ENCODE data around the gene TSGA10IP.

The TSGA10IP gene

GRCh38 chr11:65915821-65916251 lies 29.4 kb upstream of the TSGA10IP start:
- TF ChIP-seq, protein P1, sequence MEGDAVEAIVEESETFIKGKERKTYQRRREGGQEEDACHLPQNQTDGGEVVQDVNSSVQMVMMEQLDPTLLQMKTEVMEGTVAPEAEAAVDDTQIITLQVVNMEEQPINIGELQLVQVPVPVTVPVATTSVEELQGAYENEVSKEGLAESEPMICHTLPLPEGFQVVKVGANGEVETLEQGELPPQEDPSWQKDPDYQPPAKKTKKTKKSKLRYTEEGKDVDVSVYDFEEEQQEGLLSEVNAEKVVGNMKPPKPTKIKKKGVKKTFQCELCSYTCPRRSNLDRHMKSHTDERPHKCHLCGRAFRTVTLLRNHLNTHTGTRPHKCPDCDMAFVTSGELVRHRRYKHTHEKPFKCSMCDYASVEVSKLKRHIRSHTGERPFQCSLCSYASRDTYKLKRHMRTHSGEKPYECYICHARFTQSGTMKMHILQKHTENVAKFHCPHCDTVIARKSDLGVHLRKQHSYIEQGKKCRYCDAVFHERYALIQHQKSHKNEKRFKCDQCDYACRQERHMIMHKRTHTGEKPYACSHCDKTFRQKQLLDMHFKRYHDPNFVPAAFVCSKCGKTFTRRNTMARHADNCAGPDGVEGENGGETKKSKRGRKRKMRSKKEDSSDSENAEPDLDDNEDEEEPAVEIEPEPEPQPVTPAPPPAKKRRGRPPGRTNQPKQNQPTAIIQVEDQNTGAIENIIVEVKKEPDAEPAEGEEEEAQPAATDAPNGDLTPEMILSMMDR (IDR thresholded peaks at IDR 0.05; ENCODE audit: unreplicated experiment in 3 of 3), result no peak
- no peaks in the 10 kb centered on the region for H3K9me3 Mint-ChIP-seq

DNA sequence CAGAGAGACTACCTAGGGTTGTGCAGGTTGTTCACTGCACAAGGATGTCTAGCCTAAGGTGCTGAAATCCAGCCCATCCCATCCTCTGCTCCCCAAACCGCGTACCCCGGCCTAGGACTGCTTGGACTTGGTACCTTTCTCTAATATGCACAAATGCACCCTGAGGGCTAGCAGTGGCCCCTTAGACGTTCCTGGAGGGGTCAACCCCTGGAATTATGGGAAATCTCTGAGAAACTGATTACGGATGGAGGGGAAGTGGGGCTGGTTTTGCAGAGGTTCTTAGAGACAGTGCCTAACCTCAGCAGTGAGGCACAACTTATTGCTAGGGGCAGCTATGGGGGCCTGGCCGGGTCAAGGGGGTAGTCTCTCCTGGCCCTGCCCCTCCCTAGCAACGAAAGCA lies 28.9 kb upstream of the TSGA10IP start:
- H3K27ac Mint-ChIP-seq, result peak overlapping the region in 2 of 3 experiments; percentile 70 to 79
- H3K27me3 Mint-ChIP-seq (ENCODE audit: low read depth), result no peaks in the 10 kb centered on the region
- peak overlapping the region; percentile 88 to 90 (median 89) for H3K4me3 Mint-ChIP-seq
- peaks cover 5% of the 10 kb centered on the region for H3K36me3 Mint-ChIP-seq (ENCODE audit: low read depth)
- H3K9me3 Mint-ChIP-seq, result no peaks in the 10 kb centered on the region
- H3K4me1 Mint-ChIP-seq, result peaks cover 35% of the 10 kb centered on the region
- TF ChIP-seq, protein P1 (IDR thresholded peaks at IDR 0.05; ENCODE audit: unreplicated experiment in 3 of 3), result no peak

More at GRCh38 chr11:65915821-65916251, 29.4 kb upstream of the TSGA10IP start:
- Mint-ChIP-seq H3K27ac (peak overlapping the region in 1 of 3 experiments; percentile 79), H3K4me3 (peak overlapping the region; percentile 88 to 90 (median 89)), H3K36me3 (ENCODE audit: low read depth) (peaks cover 5% of the 10 kb centered on the region), H3K4me1 (peaks cover 36% of the 10 kb centered on the region), H3K27me3 (ENCODE audit: low read depth) (peaks cover 3% of the 10 kb centered on the region)

DNA sequence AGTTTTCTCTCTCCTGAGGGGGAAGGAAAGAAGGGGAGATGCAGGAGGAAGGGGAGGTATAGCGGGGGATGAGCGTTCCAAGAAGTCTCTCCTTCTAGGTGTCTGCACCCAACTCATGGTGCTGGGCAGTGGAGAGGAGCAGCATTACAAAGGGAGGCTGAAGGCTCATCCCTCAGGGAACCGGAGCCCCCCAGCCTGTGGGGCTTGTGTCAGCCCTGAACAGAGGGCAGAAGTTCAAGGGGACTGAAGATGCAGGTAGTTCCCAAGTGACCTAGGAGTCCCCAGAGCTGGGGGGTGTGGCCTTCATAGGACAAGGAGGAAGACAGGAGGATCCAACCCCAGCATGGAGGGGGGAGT lies 28.2 kb upstream of the TSGA10IP start:
- peaks cover 11% of the 10 kb centered on the region for H3K36me3 Mint-ChIP-seq (ENCODE audit: low read depth)
- H3K9me3 Mint-ChIP-seq, result no peaks in the 10 kb centered on the region
- TF ChIP-seq, protein P1 (IDR thresholded peaks at IDR 0.05; ENCODE audit: unreplicated experiment in 3 of 3), result no peak
- H3K4me1 Mint-ChIP-seq, result peaks cover 30% of the 10 kb centered on the region
- H3K27ac Mint-ChIP-seq, result peak overlapping the region; percentile 46 to 79 (median 70)
- H3K4me3 Mint-ChIP-seq, result peak overlapping the region; percentile 88 to 90 (median 89)
- H3K27me3 Mint-ChIP-seq (ENCODE audit: low read depth), result no peaks in the 10 kb centered on the region

DNA sequence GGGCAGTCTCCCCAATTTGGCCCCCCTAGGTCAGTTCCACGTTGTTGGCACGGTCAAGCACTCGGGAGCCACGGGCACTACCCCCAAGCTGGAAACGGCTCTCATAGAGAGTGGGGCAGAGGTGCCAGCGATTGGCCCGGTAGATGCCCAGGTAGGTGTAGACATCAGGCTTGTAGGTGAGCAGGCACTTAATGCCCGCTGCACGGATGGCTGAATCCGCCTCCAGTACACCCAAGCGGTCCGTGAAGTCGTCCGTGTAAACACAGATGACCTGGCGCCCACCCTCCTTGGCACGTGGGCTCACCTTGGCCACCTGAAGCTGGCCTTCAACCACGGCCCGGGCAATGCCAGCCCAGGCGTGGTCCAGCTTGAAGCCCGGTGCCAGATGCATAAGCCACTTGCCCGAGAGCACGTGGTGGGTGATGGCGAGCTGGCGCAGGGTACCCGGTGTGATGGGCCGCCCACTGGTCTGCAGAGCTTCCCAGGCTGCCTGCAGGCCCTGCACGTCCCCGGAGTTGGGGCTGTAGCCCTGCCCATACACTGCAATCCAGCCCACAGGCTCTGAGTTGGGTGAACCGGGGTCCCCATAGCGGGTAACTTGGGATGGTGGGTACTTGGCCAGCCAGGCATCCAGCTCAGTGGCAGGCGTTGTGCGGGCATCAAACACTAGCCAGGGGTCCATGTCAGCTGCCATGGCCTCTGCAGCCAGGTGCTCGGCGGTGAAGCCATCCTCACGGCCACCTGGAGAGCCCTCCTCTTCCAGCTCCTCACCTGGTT lies 27.7 kb upstream of the TSGA10IP start:
- Mint-ChIP-seq H3K4me3 (peak overlapping the region; percentile 88 to 90 (median 89)), H3K9me3 (no peaks in the 10 kb centered on the region), H3K4me1 (peaks cover 27% of the 10 kb centered on the region), H3K27me3 (ENCODE audit: low read depth) (no peaks in the 10 kb centered on the region), H3K27ac (peak overlapping the region; percentile 46 to 79 (median 70)), H3K36me3 (ENCODE audit: low read depth) (peaks cover 16% of the 10 kb centered on the region)
- TF ChIP-seq, protein P1 (IDR thresholded peaks at IDR 0.05; ENCODE audit: unreplicated experiment in 3 of 3), result no peak

GRCh38 chr11:65918211-65919140 lies 26.8 kb upstream of the TSGA10IP start, which contains the start of gene C11orf68:
Gene C11orf68 (minus strand): TSS chr11:65919062. CDS start chr11:65919031, 31 bp downstream.
- TF ChIP-seq, protein P1 (IDR thresholded peaks at IDR 0.05; ENCODE audit: unreplicated experiment in 3 of 3), result no peak
- Mint-ChIP-seq H3K27ac (peak within 1 kb of the TSS; percentile 23 to 65 (median 29)), H3K4me3 (peak within 1 kb of the TSS; percentile 90 to 91 (median 90)), H3K27me3 (ENCODE audit: low read depth) (no peaks in the 10 kb centered on the region), H3K9me3 (no peaks in the 10 kb centered on the region), H3K36me3 (ENCODE audit: low read depth) (peaks cover 24% of the 10 kb centered on the region), H3K4me1 (peaks cover 21% of the 10 kb centered on the region)
